HEK293T (cell line): ENCODE results near the gene RNF224.

Experiments used
- FOXA1 ChIP-seq: fragments of 450-650 bp; IDR thresholded peaks from 2 replicates; pipeline ENCODE4 v1.6.1; 2016; ENCODE audit warnings: mild to moderate bottlenecking
- FOXM1 ChIP-seq: fragments of 450-650 bp; IDR thresholded peaks from 2 replicates; pipeline ENCODE4 v1.6.1; 2017; ENCODE audit warnings: mild to moderate bottlenecking, borderline replicate concordance
- HDGF ChIP-seq: fragments of 450-650 bp; IDR thresholded peaks from 2 replicates; pipeline ENCODE4 v1.6.1; 2017; ENCODE audit warnings: antibody characterized with exemption, borderline replicate concordance
- SP1 ChIP-seq: fragments of 450-650 bp; IDR thresholded peaks from 2 replicates; pipeline ENCODE4 v1.6.1; 2017

DNA sequence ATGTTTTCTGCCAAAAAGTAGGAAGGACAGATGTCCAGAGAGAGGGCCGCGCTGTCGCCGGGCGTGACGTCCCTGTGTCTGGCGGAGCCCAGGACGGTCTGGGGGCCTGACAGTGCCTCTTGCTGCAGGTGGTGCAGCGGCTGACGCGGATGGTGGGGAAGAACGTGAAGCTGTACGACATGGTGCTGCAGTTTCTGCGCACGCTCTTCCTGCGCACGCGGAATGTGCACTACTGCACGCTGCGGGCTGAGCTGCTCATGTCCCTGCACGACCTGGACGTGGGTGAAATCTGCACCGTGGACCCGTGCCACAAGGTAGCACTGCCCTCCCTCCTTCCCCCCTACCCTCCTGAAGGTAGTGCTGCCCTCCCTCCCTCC lies 35.6 kb downstream of the RNF224 start:
- TF ChIP-seq FOXA1 (no peak), FOXM1 (no peak), HDGF (no peak), SP1 (no peak)
